ENCODE data around the gene UGDH. TPM values are rescaled to one million over a fixed set of nuclear protein-coding genes. Genes with fewer than 3 reads are reported as not detected.
A peak's percentile ranks its signal among the peaks of the same experiment; 100 is the strongest.

UGDH gene
- polyA plus RNA-seq, 2 of the 4 experiments (the other 2 are of a cell fraction): 610 to 691 TPM

DNA sequence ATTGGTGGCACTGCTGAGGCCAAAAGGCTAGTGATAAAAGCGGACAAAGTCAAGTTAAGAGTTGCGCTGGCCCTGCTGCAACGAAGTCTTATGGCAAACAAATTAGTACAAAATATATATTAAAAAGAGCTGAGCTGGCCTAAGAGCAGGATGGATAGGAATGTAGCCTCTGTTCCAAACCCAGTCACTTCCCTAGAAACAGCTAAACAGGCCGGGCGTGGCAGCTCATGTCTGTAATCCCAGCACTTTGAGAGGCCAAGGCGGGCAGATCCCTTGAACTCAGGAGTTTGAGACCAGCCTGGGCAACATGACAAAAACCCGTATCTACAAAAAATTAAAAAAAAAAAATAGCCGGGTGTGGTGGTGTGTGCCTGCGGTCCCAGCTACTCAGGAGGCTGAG is 32.4 kb upstream of the UGDH start (continued):
- TF ChIP-seq, protein P1, sequence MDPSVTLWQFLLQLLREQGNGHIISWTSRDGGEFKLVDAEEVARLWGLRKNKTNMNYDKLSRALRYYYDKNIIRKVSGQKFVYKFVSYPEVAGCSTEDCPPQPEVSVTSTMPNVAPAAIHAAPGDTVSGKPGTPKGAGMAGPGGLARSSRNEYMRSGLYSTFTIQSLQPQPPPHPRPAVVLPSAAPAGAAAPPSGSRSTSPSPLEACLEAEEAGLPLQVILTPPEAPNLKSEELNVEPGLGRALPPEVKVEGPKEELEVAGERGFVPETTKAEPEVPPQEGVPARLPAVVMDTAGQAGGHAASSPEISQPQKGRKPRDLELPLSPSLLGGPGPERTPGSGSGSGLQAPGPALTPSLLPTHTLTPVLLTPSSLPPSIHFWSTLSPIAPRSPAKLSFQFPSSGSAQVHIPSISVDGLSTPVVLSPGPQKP (IDR thresholded peaks at IDR 0.05; ENCODE audit: low read depth, low read length): no peak
- TF ChIP-seq HDAC2 (IDR thresholded peaks at IDR 0.05): no peak
- TF ChIP-seq TP53 (CRISPR knock-in tag; IDR thresholded peaks at IDR 0.05): no peak
- no peak for TF ChIP-seq EHF (CRISPR knock-in tag; IDR thresholded peaks at IDR 0.05)
- no peak for TF ChIP-seq NPAS2 (CRISPR knock-in tag; IDR thresholded peaks at IDR 0.05; ENCODE audit: borderline replicate concordance)
- TF ChIP-seq, protein P2, sequence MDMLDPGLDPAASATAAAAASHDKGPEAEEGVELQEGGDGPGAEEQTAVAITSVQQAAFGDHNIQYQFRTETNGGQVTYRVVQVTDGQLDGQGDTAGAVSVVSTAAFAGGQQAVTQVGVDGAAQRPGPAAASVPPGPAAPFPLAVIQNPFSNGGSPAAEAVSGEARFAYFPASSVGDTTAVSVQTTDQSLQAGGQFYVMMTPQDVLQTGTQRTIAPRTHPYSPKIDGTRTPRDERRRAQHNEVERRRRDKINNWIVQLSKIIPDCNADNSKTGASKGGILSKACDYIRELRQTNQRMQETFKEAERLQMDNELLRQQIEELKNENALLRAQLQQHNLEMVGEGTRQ (IDR thresholded peaks at IDR 0.05): no peak

DNA sequence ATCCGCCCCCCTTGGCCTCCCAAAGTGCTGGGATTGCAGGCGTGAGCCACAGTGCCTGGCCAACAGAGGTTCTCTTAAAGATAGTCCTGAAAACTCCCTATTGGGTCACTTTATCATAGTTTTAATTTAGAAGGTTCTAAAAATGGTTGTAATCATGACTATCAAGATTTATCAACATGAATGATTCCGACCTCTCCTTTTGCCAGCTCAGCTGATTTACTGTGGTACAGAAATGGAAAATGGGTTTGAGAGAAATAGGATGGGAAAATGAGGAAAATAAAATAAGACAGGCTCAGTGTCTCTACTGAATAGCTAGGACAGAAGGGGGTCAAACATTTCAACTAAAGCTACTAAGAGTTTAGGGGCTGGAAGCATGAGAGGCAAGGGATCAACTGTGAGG is 28.2 kb upstream of the UGDH start:
- Histone ChIP-seq H3K4me2 (no peak overlapping the region), H3K4me1 (peaks cover 31% of the 10 kb centered on the region), H3K4me3 (no peak overlapping the region), H3K9me3 (no peaks in the 10 kb centered on the region), H3K27ac (peak overlapping the region in 1 of 2 experiments; percentile 48; a peak in 1 of 6 replicates)
- WGBS (ENCODE audit: missing lambda C conversion rate): 93% methylated on average over 3 of the region's 3 CpGs
- POLR2A ChIA-PET: interaction anchor here (1.0 to 1.1 kb wide), 2 partner anchors 14 to 83 kb away, joined by 3 to 5 read pairs; partner anchors contain the start of gene SMIM14
- DNase-seq (ENCODE audit: low read depth in 1 of 2, low spot score in 1 of 2) (no peak), ATAC-seq (no peak), FAIRE-seq (no peak)
- CTCF ChIA-PET: no interaction called here
- TF ChIP-seq, protein P3, sequence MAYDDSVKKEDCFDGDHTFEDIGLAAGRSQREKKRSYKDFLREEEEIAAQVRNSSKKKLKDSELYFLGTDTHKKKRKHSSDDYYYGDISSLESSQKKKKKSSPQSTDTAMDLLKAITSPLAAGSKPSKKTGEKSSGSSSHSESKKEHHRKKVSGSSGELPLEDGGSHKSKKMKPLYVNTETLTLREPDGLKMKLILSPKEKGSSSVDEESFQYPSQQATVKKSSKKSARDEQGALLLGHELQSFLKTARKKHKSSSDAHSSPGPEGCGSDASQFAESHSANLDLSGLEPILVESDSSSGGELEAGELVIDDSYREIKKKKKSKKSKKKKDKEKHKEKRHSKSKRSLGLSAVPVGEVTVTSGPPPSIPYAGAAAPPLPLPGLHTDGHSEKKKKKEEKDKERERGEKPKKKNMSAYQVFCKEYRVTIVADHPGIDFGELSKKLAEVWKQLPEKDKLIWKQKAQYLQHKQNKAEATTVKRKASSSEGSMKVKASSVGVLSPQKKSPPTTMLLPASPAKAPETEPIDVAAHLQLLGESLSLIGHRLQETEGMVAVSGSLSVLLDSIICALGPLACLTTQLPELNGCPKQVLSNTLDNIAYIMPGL (CRISPR knock-in tag; IDR thresholded peaks at IDR 0.05; ENCODE audit: borderline replicate concordance): no peak
- no peak for TF ChIP-seq FOSL2 (IDR thresholded peaks at IDR 0.05)
- no peak for TF ChIP-seq FOSL2 (CRISPR knock-in tag; IDR thresholded peaks at IDR 0.05)
- no peak for TF ChIP-seq TP53 (CRISPR knock-in tag; IDR thresholded peaks at IDR 0.05)
- TF ChIP-seq FOSB (CRISPR knock-in tag; IDR thresholded peaks at IDR 0.05): no peak
- no peak for TF ChIP-seq ZC3H11A (IDR thresholded peaks at IDR 0.05)
- peak; percentile 51 for TF ChIP-seq MAFK (IDR thresholded peaks at IDR 0.05; ENCODE audit: partially characterized antibody)
- TF ChIP-seq ZNF302 (CRISPR knock-in tag; IDR thresholded peaks at IDR 0.05): no peak
- TF ChIP-seq ESRRA (IDR thresholded peaks at IDR 0.05; ENCODE audit: borderline replicate concordance, low read length): no peak

DNA sequence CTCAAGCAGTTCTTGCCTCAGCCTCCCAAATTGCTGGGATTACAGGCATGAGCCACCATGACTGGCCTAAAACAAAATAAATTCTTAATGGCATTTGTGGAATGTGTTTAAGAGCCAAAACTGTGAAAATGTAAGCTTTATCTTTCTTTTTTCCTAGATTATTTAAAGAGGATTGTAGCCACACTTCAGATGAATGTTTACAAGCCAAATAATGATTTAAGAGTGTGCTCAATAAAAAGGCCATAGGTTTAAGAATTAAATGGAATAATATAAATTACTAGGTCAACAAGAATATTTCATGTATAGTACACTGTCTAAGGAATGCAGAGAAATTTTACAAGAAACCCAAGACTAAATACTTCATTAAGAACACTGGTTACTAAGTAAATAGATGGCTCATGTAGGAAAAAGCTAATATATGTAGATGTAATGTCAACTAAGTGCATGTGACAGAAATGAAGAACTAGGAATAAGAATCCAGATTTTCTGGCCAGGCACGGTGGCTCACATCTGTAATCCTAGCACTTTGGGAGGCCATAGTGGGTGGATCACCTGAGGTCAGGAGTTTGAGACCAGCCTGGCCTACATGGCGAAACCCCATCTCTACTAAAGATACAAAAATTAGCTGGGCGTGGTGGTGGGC is 21.3 kb upstream of the UGDH start:
- Histone ChIP-seq H3K4me2 (peak overlapping the region; percentile 16; the same call in 2 of the 3 replicates), H3K9me3 (no peaks in the 10 kb centered on the region), H3K4me3 (no peak overlapping the region), H3K27ac (peak overlapping the region in 1 of 2 experiments; percentile 73; a peak in 4 of 6 replicates), H3K4me1 (peaks cover 58% of the 10 kb centered on the region)
- ChIA-PET POLR2A (no interaction called here), CTCF (interaction anchor here (0.8 kb wide), 2 partner anchors 80 to 146 kb away, joined by 3 to 4 read pairs; no protein-coding TSS in a partner anchor)
- peak in 1 of 2 experiments; percentile 44; a peak in 3 of 6 replicates for ATAC-seq
- TF ChIP-seq MYC (IDR thresholded peaks at IDR 0.05; ENCODE audit: borderline replicate concordance, low read length): no peak
- TF ChIP-seq GATA3 (IDR thresholded peaks at IDR 0.05; ENCODE audit: borderline replicate concordance): peak; percentile 55; the same call in 1 of the 2 replicates
- 69% methylated on average over 3 of the region's 3 CpGs for WGBS (ENCODE audit: missing lambda C conversion rate)
- no peak for FAIRE-seq
- no peak for DNase-seq (ENCODE audit: low read depth in 1 of 2, low spot score in 1 of 2)
